Left lung (tissue), 10 donors: ENCODE results near the gene EIF1AD. TPM values are rescaled to one million over a fixed set of nuclear protein-coding genes. Genes with fewer than 3 reads are reported as not detected.

ENCODE experiments used
- ATAC-seq: fragments of 200-7000 bp; cut with Tn5 transposase; one replicate; pipeline ENCODE4 v1.9.1; 2020; ENCODE audit warnings: moderate library complexity
- DNase-seq, 4 donors: peaks; one replicate each; pipeline ENCODE4 v3.0.0-alpha.2; 2013 to 2020
- H3K27ac ChIP-seq, 2 donors: fragments of 200-600 bp; sonication (generic) in 1 of 2; one replicate each; pipeline versions ENCODE4 v1.5.0 to v1.8.0; 2020 to 2021
- H3K27me3 ChIP-seq, 2 donors: fragments of 200-600 bp; sonication (generic) in 1 of 2; one replicate each; pipeline versions ENCODE4 v1.5.0 to v1.8.0; 2020 to 2021
- H3K36me3 ChIP-seq, 2 donors: fragments of 200-600 bp; sonication (generic) in 1 of 2; one replicate each; pipeline versions ENCODE4 v1.5.0 to v1.8.0; 2020 to 2021
- H3K4me1 ChIP-seq, 2 donors: fragments of 200-600 bp; one replicate each; pipeline ENCODE4 v1.8.0; 2021
- H3K4me3 ChIP-seq, 2 donors: fragments of 200-600 bp; sonication (generic) in 1 of 2; one replicate each; pipeline versions ENCODE4 v1.5.0 to v1.8.0; 2020 to 2021; ENCODE audit warnings: mild to moderate bottlenecking in 1 of 2
- H3K9me3 ChIP-seq, 2 donors: fragments of 200-600 bp; sonication (generic) in 1 of 2; one replicate each; pipeline versions ENCODE4 v1.5.0 to v1.8.0; 2020 to 2021
- CTCF ChIP-seq, 2 donors: fragments of 200-600 bp; sonication (generic) in 1 of 2; IDR thresholded peaks; one replicate each; pipeline versions ENCODE4 v1.5.0 to v1.8.0; 2021; ENCODE audit warnings: antibody characterized with exemption in 2 of 2
- intact Hi-C, 2 donors: fragments of 100-400 bp; cut with DNase I; formaldehyde crosslinking; loops; one replicate each; pipeline versions ENCODE4 v1.11.2 to v1.14.2; 2022
- polyA plus RNA-seq, 6 donors: library from polyadenylated mRNA; unstranded; fragments of 120-200 nt; gene quantifications; one replicate each; pipeline ENCODE4 v1.2.1, GENCODE V29; 2013; ENCODE audit not compliant: insufficient read length in 6 of 6
- total RNA-seq, 2 donors: library from RNA; stranded (reverse); fragmentation: NEBNext Ultra II Directional; extraction: Animal tissue kit (Norgen Biotek cat#: 25700); gene quantifications; one replicate each; pipeline ENCODE4 v1.2.1, GENCODE V29; 2021
- donor health status: DM: no; HTN: yes; CAD: no.
- donor health status: DM: no; HTN: no; CAD: no.

Gene EIF1AD
- total and polyA plus RNA-seq, 8 donors, result 23.6 to 30.5 (median 28.8) TPM

- peaks cover 8 to 23% of the 10 kb centered on the region in 2 donors for H3K27me3 ChIP-seq
- DNase-seq (no peak), ATAC-seq (no peak)
- intact Hi-C loops, result no loop called here
- no peaks in the 10 kb centered on the region for H3K9me3 ChIP-seq
- H3K27ac ChIP-seq, result peak overlapping the region in 1 of 2 donors; percentile 3
- peaks cover 0 to 25% of the 10 kb centered on the region in 2 donors for H3K36me3 ChIP-seq
- no peak overlapping the region for H3K4me3 ChIP-seq
- peaks cover 0 to 18% of the 10 kb centered on the region in 2 donors for H3K4me1 ChIP-seq
- no peak for TF ChIP-seq CTCF (IDR thresholded peaks at IDR 0.05)
Measured at GRCh38 chr11:66007201-66007634, 5.3 kb upstream of the EIF1AD start.

- TF ChIP-seq CTCF (IDR thresholded peaks at IDR 0.05), result no peak
- H3K9me3 ChIP-seq, result no peaks in the 10 kb centered on the region
- intact Hi-C loops, result no loop called here
- no peak overlapping the region for H3K4me3 ChIP-seq
- peak overlapping the region in 1 of 2 donors; percentile 3 for H3K27ac ChIP-seq
- peaks cover 0 to 25% of the 10 kb centered on the region in 2 donors for H3K36me3 ChIP-seq
- ATAC-seq (no peak), DNase-seq (no peak)
- peaks cover 4 to 19% of the 10 kb centered on the region in 2 donors for H3K27me3 ChIP-seq
- peaks cover 0 to 14% of the 10 kb centered on the region in 2 donors for H3K4me1 ChIP-seq
Measured at GRCh38 chr11:66006891-66007176, 4.9 kb upstream of the EIF1AD start.

GRCh38 chr11:66006134-66006890 lies 4.4 kb upstream of the EIF1AD start:
- Histone ChIP-seq H3K9me3 (no peaks in the 10 kb centered on the region), H3K27me3 (peaks cover 0 to 14% of the 10 kb centered on the region in 2 donors), H3K4me1 (peaks cover 0 to 11% of the 10 kb centered on the region in 2 donors), H3K4me3 (no peak overlapping the region), H3K27ac (peak overlapping the region in 1 of 2 donors; percentile 3), H3K36me3 (peaks cover 0 to 25% of the 10 kb centered on the region in 2 donors)
- ATAC-seq (no peak), DNase-seq (no peak)
- intact Hi-C loops, result no loop called here
- no peak for TF ChIP-seq CTCF (IDR thresholded peaks at IDR 0.05)

GRCh38 chr11:66004186-66004585 lies 2.2 kb upstream of the EIF1AD start:
- no peak for ATAC-seq
- Histone ChIP-seq H3K9me3 (no peaks in the 10 kb centered on the region), H3K4me1 (peaks cover 8 to 32% of the 10 kb centered on the region in 2 donors), H3K36me3 (peaks cover 0 to 38% of the 10 kb centered on the region in 2 donors), H3K27ac (no peak overlapping the region), H3K4me3 (no peak overlapping the region), H3K27me3 (no peaks in the 10 kb centered on the region)
- intact Hi-C loops, result no loop called here
- DNase-seq, result peak in 1 of 4 donors; percentile 13
- TF ChIP-seq CTCF (IDR thresholded peaks at IDR 0.05), result no peak

- H3K4me1 ChIP-seq, result peaks cover 8 to 33% of the 10 kb centered on the region in 2 donors
- H3K27ac ChIP-seq, result peak overlapping the region in 1 of 2 donors; percentile 97
- no peaks in the 10 kb centered on the region for H3K9me3 ChIP-seq
- intact Hi-C loops, result no loop called here
- peak overlapping the region in 1 of 2 donors; percentile 79 for H3K4me3 ChIP-seq
- DNase-seq (peak in 1 of 4 donors; percentile 39), ATAC-seq (no peak)
- H3K36me3 ChIP-seq, result peaks cover 0 to 47% of the 10 kb centered on the region in 2 donors
- TF ChIP-seq CTCF (IDR thresholded peaks at IDR 0.05), result no peak
- H3K27me3 ChIP-seq, result no peaks in the 10 kb centered on the region
Measured at GRCh38 chr11:66003291-66003690, 1.3 kb upstream of the EIF1AD start.
